ENCODE data around the gene SNX2. TPM values are rescaled to one million over a fixed set of nuclear protein-coding genes. Genes with fewer than 3 reads are reported as not detected.

The SNX2 gene
- total and polyA plus RNA-seq, 2 experiments from 2014 or later: 56.5 to 62.5 TPM

GRCh38 chr5:122810405-122810804, 35.5 kb downstream of the SNX2 start:
- H3K9me2 ChIP-seq (ENCODE audit: insufficient read depth): no peaks in the 10 kb centered on the region
- no peak overlapping the region for H3K4me3 ChIP-seq
- H3K4me2 ChIP-seq (ENCODE audit: unreplicated experiment): no peak overlapping the region
- no peak for TF ChIP-seq EZH2phosphoT487 (IDR thresholded peaks at IDR 0.05; ENCODE audit: insufficient read depth, low read depth)
- H3F3A ChIP-seq (ENCODE audit: insufficient read depth): no peaks in the 10 kb centered on the region
- in situ Hi-C loops (cut with MboI): no loop called here
- no peaks in the 10 kb centered on the region for H4K20me1 ChIP-seq (ENCODE audit: insufficient read depth)
- H3K27me3 ChIP-seq (replicated peaks; ENCODE audit: insufficient read depth): no peaks in the 10 kb centered on the region
- H3K9ac ChIP-seq: no peak overlapping the region
- no peak for DNase-seq
- no peak overlapping the region for H3K27ac ChIP-seq
- H3K79me2 ChIP-seq (ENCODE audit: insufficient read depth): peaks cover 6% of the 10 kb centered on the region; the same call in 1 of the 2 replicates
- 97% methylated on average over 2 of the region's 2 CpGs for WGBS, 2 experiments (ENCODE audit: low coverage in 1 of 2, low lambda C conversion rate in 2 of 2, missing lambda C conversion rate in 2 of 2)
- H3K9me3 ChIP-seq (ENCODE audit: low read depth): no peaks in the 10 kb centered on the region
- H3K36me3 ChIP-seq (ENCODE audit: low read depth): peaks cover 24% of the 10 kb centered on the region
- H3K4me1 ChIP-seq (ENCODE audit: insufficient read depth): no peaks in the 10 kb centered on the region
- no peak overlapping the region for H2AFZ ChIP-seq

- H3K36me3 ChIP-seq (ENCODE audit: low read depth): peaks cover 15% of the 10 kb centered on the region
- H3K27me3 ChIP-seq (replicated peaks; ENCODE audit: insufficient read depth): no peaks in the 10 kb centered on the region
- no peak overlapping the region for H3K4me3 ChIP-seq
- 98 to 99% methylated on average over 3 of the region's 3 CpGs for WGBS, 2 experiments (ENCODE audit: low coverage in 1 of 2, low lambda C conversion rate in 2 of 2, missing lambda C conversion rate in 2 of 2)
- H3K4me2 ChIP-seq (ENCODE audit: unreplicated experiment): no peak overlapping the region
- no peaks in the 10 kb centered on the region for H3K79me2 ChIP-seq (ENCODE audit: insufficient read depth)
- H4K20me1 ChIP-seq (ENCODE audit: insufficient read depth): no peaks in the 10 kb centered on the region
- TF ChIP-seq EZH2 (IDR thresholded peaks at IDR 0.05; ENCODE audit: insufficient read depth, poor library complexity, severe bottlenecking): no peak
- no peak for TF ChIP-seq EZH2phosphoT487 (IDR thresholded peaks at IDR 0.05; ENCODE audit: insufficient read depth, low read depth)
- H3K9me2 ChIP-seq (ENCODE audit: insufficient read depth): no peaks in the 10 kb centered on the region
- no peaks in the 10 kb centered on the region for H3K4me1 ChIP-seq (ENCODE audit: insufficient read depth)
- H3K9me3 ChIP-seq (ENCODE audit: low read depth): no peaks in the 10 kb centered on the region
- no peak for DNase-seq
- H3K9ac ChIP-seq: no peak overlapping the region
- H3F3A ChIP-seq (ENCODE audit: insufficient read depth): no peaks in the 10 kb centered on the region
- no peak overlapping the region for H2AFZ ChIP-seq
- in situ Hi-C loops (cut with MboI): no loop called here
- H3K27ac ChIP-seq: no peak overlapping the region
Measured at GRCh38 chr5:122815218-122815767, 40.4 kb downstream of the SNX2 start.

GRCh38 chr5:122816756-122817155, 41.9 kb downstream of the SNX2 start:
- TF ChIP-seq EZH2 (IDR thresholded peaks at IDR 0.05; ENCODE audit: insufficient read depth, poor library complexity, severe bottlenecking) (no peak), EZH2phosphoT487 (IDR thresholded peaks at IDR 0.05; ENCODE audit: insufficient read depth, low read depth) (no peak)
- in situ Hi-C loops (cut with MboI): no loop called here
- Histone ChIP-seq H3K27ac (no peak overlapping the region), H3K9ac (no peak overlapping the region), H3K36me3 (ENCODE audit: low read depth) (peaks cover 21% of the 10 kb centered on the region), H4K20me1 (ENCODE audit: insufficient read depth) (no peaks in the 10 kb centered on the region), H3F3A (ENCODE audit: insufficient read depth) (no peaks in the 10 kb centered on the region), H3K79me2 (ENCODE audit: insufficient read depth) (no peaks in the 10 kb centered on the region), H3K4me1 (ENCODE audit: insufficient read depth) (no peaks in the 10 kb centered on the region), H2AFZ (no peak overlapping the region), H3K9me2 (ENCODE audit: insufficient read depth) (no peaks in the 10 kb centered on the region), H3K9me3 (ENCODE audit: low read depth) (no peaks in the 10 kb centered on the region), H3K4me2 (ENCODE audit: unreplicated experiment) (no peak overlapping the region), H3K4me3 (no peak overlapping the region), H3K27me3 (replicated peaks; ENCODE audit: insufficient read depth) (no peaks in the 10 kb centered on the region)
- 98 to 99% methylated on average over 5 of the region's 5 CpGs for WGBS, 2 experiments (ENCODE audit: low coverage in 1 of 2, low lambda C conversion rate in 2 of 2, missing lambda C conversion rate in 2 of 2)
- DNase-seq: no peak

GRCh38 chr5:122831984-122832383, 57.1 kb downstream of the SNX2 start:
- Histone ChIP-seq H4K20me1 (ENCODE audit: insufficient read depth) (no peaks in the 10 kb centered on the region), H3K9me3 (ENCODE audit: low read depth) (no peaks in the 10 kb centered on the region), H3K4me2 (ENCODE audit: unreplicated experiment) (no peak overlapping the region), H3K9ac (no peak overlapping the region), H3K4me1 (ENCODE audit: insufficient read depth) (no peaks in the 10 kb centered on the region), H2AFZ (no peak overlapping the region), H3K27ac (no peak overlapping the region), H3K27me3 (replicated peaks; ENCODE audit: insufficient read depth) (no peaks in the 10 kb centered on the region), H3K36me3 (ENCODE audit: low read depth) (peaks cover 23% of the 10 kb centered on the region), H3F3A (ENCODE audit: insufficient read depth) (no peaks in the 10 kb centered on the region), H3K4me3 (no peak overlapping the region), H3K9me2 (ENCODE audit: insufficient read depth) (no peaks in the 10 kb centered on the region), H3K79me2 (ENCODE audit: insufficient read depth) (no peaks in the 10 kb centered on the region)
- 41 to 59% methylated on average over 1 of the region's 1 CpG for WGBS, 2 experiments (ENCODE audit: low coverage in 1 of 2, low lambda C conversion rate in 2 of 2, missing lambda C conversion rate in 2 of 2)
- no peak for TF ChIP-seq EZH2phosphoT487 (IDR thresholded peaks at IDR 0.05; ENCODE audit: insufficient read depth, low read depth)
- no peak for TF ChIP-seq EZH2 (IDR thresholded peaks at IDR 0.05; ENCODE audit: insufficient read depth, poor library complexity, severe bottlenecking)
- no peak for DNase-seq
- in situ Hi-C loops (cut with MboI): no loop called here

- WGBS, 2 experiments (ENCODE audit: low coverage in 1 of 2, low lambda C conversion rate in 2 of 2, missing lambda C conversion rate in 2 of 2): 89 to 94% methylated on average over 1 of the region's 1 CpG
- in situ Hi-C loops (cut with MboI): no loop called here
Measured at GRCh38 chr5:122835681-122836080, 60.8 kb downstream of the SNX2 start.

More at GRCh38 chr5:122835681-122836080, 60.8 kb downstream of the SNX2 start:
- Histone ChIP-seq H3K4me3 (no peak overlapping the region), H3K4me1 (ENCODE audit: insufficient read depth) (no peaks in the 10 kb centered on the region), H3K9me2 (ENCODE audit: insufficient read depth) (no peaks in the 10 kb centered on the region), H3K27me3 (replicated peaks; ENCODE audit: insufficient read depth) (no peaks in the 10 kb centered on the region), H4K20me1 (ENCODE audit: insufficient read depth) (no peaks in the 10 kb centered on the region), H3K9me3 (ENCODE audit: low read depth) (no peaks in the 10 kb centered on the region), H3K27ac (no peak overlapping the region), H3K9ac (no peak overlapping the region), H2AFZ (no peak overlapping the region), H3K4me2 (ENCODE audit: unreplicated experiment) (no peak overlapping the region), H3F3A (ENCODE audit: insufficient read depth) (no peaks in the 10 kb centered on the region; the same call in 1 of the 2 replicates), H3K79me2 (ENCODE audit: insufficient read depth) (no peaks in the 10 kb centered on the region), H3K36me3 (ENCODE audit: low read depth) (no peaks in the 10 kb centered on the region)
- peak; percentile 34 for DNase-seq
- TF ChIP-seq EZH2 (IDR thresholded peaks at IDR 0.05; ENCODE audit: insufficient read depth, poor library complexity, severe bottlenecking): no peak
- TF ChIP-seq EZH2phosphoT487 (IDR thresholded peaks at IDR 0.05; ENCODE audit: insufficient read depth, low read depth): no peak
